Right lobe of liver (tissue), 6 donors: ENCODE measurements around the gene FAAH. TPM values are rescaled to one million over a fixed set of nuclear protein-coding genes. Genes with fewer than 3 reads are reported as not detected.

Experiments
- ATAC-seq, 4 donors: fragments of 200-7000 bp; cut with Tn5 transposase; one replicate each; pipeline ENCODE4 v1.9.1; 2020; ENCODE audit warnings: mild to moderate bottlenecking in 4 of 4, moderate library complexity in 4 of 4
- DNase-seq, 3 donors: peaks; one replicate each; pipeline ENCODE4 v3.0.0-alpha.2; 2020
- H3K27ac ChIP-seq, 3 donors: fragments of 200-600 bp; one replicate each; pipeline ENCODE4 v1.8.0; 2022
- H3K27me3 ChIP-seq, 2 donors: fragments of 200-600 bp; one replicate each; pipeline ENCODE4 v1.8.0; 2022
- H3K36me3 ChIP-seq, 4 donors: fragments of 200-600 bp; sonication (generic) in 1 of 4; one replicate each; pipeline versions ENCODE4 v1.5.1 to v1.8.0; 2017 to 2022; ENCODE audit warnings: control low read depth in 1 of 4
- H3K4me1 ChIP-seq, 4 donors: fragments of 200-600 bp; sonication (generic) in 1 of 4; one replicate each; pipeline versions ENCODE4 v1.5.1 to v1.8.0; 2017 to 2022; ENCODE audit warnings: control low read depth in 1 of 4
- H3K4me3 ChIP-seq, 3 donors: fragments of 200-600 bp; one replicate each; pipeline ENCODE4 v1.8.0; 2022
- H3K9me3 ChIP-seq, 4 donors: fragments of 200-600 bp; sonication (generic) in 1 of 4; one replicate each; pipeline versions ENCODE4 v1.5.1 to v1.8.0; 2017 to 2022; ENCODE audit warnings: control low read depth in 1 of 4
- POLR2A ChIP-seq: fragments of 450-650 bp; IDR thresholded peaks from one replicate; pipeline ENCODE4 v1.6.1; 2017; ENCODE audit warnings: antibody characterized with exemption, mild to moderate bottlenecking
- WGBS: methylation state at CpG from one replicate; pipeline ENCODE4 v1.1.6; 2018; ENCODE audit warnings: low coverage, low lambda C conversion rate; ENCODE audit not compliant: insufficient coverage; ENCODE audit errors: missing lambda C conversion rate; 5-methylcytosine and 5-hydroxymethylcytosine counted together
- intact Hi-C, 2 donors: fragments of 100-400 bp; cut with DNase I; formaldehyde crosslinking; loops; one replicate each; pipeline versions ENCODE4 v1.11.2 to v1.14.1; 2022
- total RNA-seq, 6 experiments: library from RNA; depleted of rRNA in 2 of 6; stranded (reverse); fragments of >200 nt in 2 of 6; fragmentation: NEBNext Ultra II Directional in 3 of 6; extraction: Animal tissue kit (Norgen Biotek cat#: 25700) in 3 of 6; gene quantifications; one replicate each; pipeline versions ENCODE4 v1.1.0 to v1.2.4, GENCODE V29; 2016 to 2023
- TF ChIP-seq, protein P1 (sequence below), 4 donors: fragments of 200-600 bp in 3 of 4; fragments of 450-650 bp in 1 of 4; IDR thresholded peaks; one replicate each; pipeline versions ENCODE4 v1.5.1 to v1.8.0; 2016 to 2022; ENCODE audit warnings: antibody characterized with exemption in 4 of 4, mild to moderate bottlenecking in 2 of 4
- donor health status: DM: no; HTN: yes; CAD: no.
- donor health status: DM: no; HTN: no; CAD: no.
- donor health status: DM: no; HTN: no; CAD: no.
- donor health status: DM: no; HTN: yes; CAD: no.
- donor health status: DM: no; HTN: yes; CAD: no.

The FAAH gene
- total RNA-seq, 6 experiments from 2014 or later = 26.6 to 48.7 (median 33.5) TPM

DNA sequence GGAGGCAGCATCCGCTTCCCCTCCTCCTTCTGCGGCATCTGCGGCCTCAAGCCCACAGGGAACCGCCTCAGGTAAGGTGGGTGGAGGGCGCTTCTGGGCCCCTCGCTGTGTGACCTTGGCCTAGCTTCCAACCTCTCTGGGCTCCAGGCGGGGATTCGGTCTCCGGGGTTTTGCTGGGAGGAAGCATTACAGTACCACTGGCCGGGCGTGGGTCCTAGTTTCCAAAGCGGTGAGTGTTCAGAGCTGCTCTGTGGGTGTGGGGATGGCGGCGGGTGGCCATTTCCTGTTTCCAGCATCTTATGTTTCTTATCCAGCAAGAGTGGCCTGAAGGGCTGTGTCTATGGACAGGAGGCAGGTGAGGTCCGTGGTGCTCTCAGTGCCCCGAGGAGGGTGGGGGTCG, 11.6 kb downstream of the FAAH start:
- DNase-seq (no peak), ATAC-seq (no peak)
- H3K9me3 ChIP-seq = no peaks in the 10 kb centered on the region
- TF ChIP-seq, protein P1, sequence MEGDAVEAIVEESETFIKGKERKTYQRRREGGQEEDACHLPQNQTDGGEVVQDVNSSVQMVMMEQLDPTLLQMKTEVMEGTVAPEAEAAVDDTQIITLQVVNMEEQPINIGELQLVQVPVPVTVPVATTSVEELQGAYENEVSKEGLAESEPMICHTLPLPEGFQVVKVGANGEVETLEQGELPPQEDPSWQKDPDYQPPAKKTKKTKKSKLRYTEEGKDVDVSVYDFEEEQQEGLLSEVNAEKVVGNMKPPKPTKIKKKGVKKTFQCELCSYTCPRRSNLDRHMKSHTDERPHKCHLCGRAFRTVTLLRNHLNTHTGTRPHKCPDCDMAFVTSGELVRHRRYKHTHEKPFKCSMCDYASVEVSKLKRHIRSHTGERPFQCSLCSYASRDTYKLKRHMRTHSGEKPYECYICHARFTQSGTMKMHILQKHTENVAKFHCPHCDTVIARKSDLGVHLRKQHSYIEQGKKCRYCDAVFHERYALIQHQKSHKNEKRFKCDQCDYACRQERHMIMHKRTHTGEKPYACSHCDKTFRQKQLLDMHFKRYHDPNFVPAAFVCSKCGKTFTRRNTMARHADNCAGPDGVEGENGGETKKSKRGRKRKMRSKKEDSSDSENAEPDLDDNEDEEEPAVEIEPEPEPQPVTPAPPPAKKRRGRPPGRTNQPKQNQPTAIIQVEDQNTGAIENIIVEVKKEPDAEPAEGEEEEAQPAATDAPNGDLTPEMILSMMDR (IDR thresholded peaks at IDR 0.05) = no peak
- no peak for TF ChIP-seq POLR2A
- intact Hi-C loops = no loop called here
- H3K36me3 ChIP-seq = peaks cover 0 to 13% (median 6%) of the 10 kb centered on the region in 4 donors
- H3K4me3 ChIP-seq = no peak overlapping the region
- WGBS = 42% methylated on average over 2 of the region's 17 CpGs
- peaks cover 0 to 13% (median 3%) of the 10 kb centered on the region in 4 donors for H3K4me1 ChIP-seq
- no peak overlapping the region for H3K27ac ChIP-seq
- no peaks in the 10 kb centered on the region for H3K27me3 ChIP-seq

DNA sequence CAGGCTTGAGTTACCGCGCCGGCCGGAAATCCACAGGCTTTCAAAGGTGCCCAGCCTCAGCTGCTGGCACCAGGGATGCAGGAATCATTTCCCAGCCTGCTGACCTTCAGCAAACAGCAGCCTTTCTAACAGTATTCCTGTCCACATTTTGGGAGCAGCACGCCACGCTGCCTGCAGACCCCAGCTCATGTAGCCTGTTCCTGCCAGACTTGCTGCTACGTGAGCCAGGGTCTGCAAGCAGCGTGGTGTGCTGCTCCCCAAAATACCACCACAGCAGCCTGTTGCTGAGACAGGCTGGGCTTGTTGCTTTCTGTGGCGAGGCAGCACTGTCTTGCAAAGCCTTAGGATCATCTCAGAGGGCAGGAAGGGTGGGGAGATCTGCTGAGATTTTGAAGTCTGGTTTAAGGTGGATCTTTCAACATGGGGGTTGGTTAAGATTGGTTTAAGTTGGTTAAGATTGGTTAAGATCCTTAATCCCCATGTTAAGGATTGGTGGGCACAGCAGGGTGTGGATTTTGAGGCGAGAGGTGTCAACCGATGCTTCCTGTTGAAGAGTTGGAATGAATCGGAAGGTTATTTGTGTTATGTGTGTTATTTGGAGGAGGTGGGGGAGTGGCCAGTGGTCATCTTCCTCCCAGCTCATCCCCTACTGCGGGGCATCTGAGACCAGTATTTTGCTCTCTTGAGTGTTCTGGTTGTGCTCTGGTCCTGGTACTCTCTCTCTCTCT, 12.9 kb downstream of the FAAH start:
- 72% methylated on average over 5 of the region's 13 CpGs for WGBS
- H3K36me3 ChIP-seq = peaks cover 0 to 18% (median 6%) of the 10 kb centered on the region in 4 donors
- intact Hi-C loops = no loop called here
- TF ChIP-seq, protein P1 (IDR thresholded peaks at IDR 0.05) = no peak
- TF ChIP-seq POLR2A = no peak
- ATAC-seq (no peak), DNase-seq (no peak)
- no peaks in the 10 kb centered on the region for H3K9me3 ChIP-seq
- no peaks in the 10 kb centered on the region for H3K27me3 ChIP-seq
- H3K27ac ChIP-seq = no peak overlapping the region
- H3K4me3 ChIP-seq = no peak overlapping the region
- H3K4me1 ChIP-seq = peaks cover 0 to 5% (median 0%) of the 10 kb centered on the region in 4 donors

DNA sequence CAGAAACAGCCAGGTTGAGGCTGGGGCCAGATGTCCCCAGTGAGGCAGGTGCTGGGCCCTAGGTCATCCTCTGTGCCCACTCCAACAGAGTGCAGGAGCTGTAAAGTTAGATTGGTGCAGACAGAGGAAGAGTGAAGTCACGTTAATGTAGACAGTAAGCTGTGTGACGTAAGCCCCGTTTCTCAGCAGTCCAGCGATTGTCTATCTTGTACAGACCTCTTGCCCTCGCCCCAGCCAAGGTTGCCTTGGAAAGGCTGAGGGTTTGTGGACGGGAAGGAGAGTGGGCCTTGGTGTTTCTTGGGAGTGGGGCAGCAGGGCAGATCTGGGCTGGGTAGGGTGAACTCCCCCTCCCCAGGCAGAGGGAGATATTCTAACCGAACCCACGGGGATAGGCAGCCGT, 13.5 kb downstream of the FAAH start:
- Histone ChIP-seq H3K9me3 (no peaks in the 10 kb centered on the region), H3K4me1 (no peaks in the 10 kb centered on the region), H3K4me3 (no peak overlapping the region), H3K27ac (no peak overlapping the region), H3K36me3 (peaks cover 0 to 20% (median 6%) of the 10 kb centered on the region in 4 donors), H3K27me3 (no peaks in the 10 kb centered on the region)
- 60% methylated on average over 1 of the region's 9 CpGs for WGBS
- DNase-seq (no peak), ATAC-seq (no peak)
- TF ChIP-seq, protein P1 (IDR thresholded peaks at IDR 0.05) = no peak
- TF ChIP-seq POLR2A = no peak
- intact Hi-C loops = no loop called here

DNA sequence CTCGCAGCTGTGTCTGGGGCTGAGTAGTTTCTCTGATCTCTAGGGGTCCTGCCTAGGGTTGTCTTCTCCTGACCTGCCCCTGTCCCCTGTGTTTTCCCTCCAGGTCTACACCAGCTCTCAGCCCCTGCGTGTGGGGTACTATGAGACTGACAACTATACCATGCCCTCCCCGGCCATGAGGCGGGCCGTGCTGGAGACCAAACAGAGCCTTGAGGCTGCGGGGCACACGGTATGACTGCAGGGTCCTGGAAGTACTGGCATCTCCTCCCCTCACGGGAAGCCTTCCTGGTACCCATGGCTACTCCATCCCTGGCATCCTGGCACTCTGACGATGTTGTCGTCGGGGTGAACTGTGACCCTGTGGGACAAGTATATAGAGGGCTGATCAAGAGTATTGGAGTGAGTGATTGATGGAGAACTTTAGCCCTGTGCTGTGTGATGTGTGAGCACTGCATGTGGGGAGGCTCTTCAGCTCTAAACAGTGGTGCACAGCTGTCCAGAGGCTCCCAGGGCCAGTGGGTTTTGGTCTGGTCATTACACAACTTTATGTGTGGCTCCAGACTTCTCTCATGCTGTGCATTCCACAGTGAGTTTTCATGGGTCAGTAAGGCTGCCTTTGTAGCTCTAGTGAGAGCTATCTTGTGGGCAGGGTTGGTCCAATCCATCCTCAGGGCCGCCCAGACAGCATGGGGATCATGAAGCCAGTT, 14.4 kb downstream of the FAAH start:
- Histone ChIP-seq H3K27me3 (no peaks in the 10 kb centered on the region), H3K27ac (no peak overlapping the region), H3K36me3 (peaks cover 0 to 20% (median 6%) of the 10 kb centered on the region in 4 donors), H3K4me1 (no peaks in the 10 kb centered on the region), H3K9me3 (no peaks in the 10 kb centered on the region), H3K4me3 (no peak overlapping the region)
- TF ChIP-seq, protein P1 (IDR thresholded peaks at IDR 0.05) = no peak
- TF ChIP-seq POLR2A = no peak
- DNase-seq (no peak), ATAC-seq (no peak)
- intact Hi-C loops = no loop called here
- 96% methylated on average over 7 of the region's 12 CpGs for WGBS
